Amniotic epithelial cell (primary cell): ENCODE measurements around the gene CCDC68.

Source experiments
- DNase-seq: peaks from one replicate; pipeline ENCODE4 v3.0.0-alpha.2; 2010; ENCODE audit warnings: low read depth

The CCDC68 gene

DNA sequence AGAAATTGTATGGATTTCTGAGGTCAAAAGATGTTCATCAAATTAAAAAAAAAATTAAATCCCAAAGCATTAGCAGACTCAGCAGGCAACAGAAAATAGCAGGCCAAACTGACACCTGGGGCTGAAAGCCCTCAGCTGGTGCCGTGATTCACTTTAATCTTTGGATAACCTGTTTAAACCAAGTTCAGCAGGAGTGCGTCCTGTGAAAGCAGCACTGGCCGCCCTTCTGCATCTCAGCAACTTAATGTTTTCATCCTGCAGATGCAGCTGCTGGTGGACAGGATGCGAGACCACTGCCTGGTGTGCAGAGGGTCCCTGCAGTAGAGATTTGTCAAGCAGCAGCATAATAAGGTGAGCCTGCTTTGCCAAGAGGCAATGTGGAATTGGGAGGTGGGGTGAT, 41.2 kb downstream of the CCDC68 start:
- DNase-seq = no peak

DNA sequence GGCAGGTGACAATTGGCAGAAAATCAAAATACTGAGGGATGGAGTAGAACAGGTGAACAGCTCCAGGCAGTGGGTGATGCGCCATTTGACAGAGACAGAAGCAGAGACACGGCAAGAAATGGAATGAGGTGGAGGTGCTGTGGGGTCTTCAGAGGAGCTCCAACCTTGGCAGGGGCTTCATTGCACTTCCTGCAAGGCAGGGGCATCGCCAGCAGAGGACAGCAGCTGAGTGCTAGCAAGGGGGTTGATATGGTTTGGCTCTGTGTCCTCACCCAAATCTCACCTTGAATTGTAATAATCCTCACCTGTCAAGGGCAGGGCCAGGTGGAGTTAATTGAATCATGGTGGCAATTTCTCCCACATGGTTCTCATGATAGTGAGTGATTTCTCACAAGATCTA, 42.8 kb downstream of the CCDC68 start:
- no peak for DNase-seq

DNA sequence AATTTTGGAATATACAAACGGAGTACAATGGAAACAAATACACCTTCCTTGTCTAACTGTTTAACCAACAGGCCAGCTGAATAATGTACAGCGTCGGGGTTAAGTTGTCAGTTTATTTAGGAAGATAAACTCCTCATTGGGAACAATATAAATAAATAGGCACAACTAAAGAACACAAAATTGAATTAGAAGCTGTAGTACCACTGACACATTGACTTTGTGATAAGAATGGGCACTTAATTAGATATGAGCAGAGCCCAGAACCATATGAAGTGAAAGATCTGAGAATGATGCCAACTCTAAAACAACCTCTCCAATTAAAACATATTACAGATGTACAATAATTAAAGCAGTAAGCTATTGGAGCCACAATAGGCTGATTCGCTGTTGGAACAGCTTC, 44.4 kb downstream of the CCDC68 start:
- DNase-seq = no peak

DNA sequence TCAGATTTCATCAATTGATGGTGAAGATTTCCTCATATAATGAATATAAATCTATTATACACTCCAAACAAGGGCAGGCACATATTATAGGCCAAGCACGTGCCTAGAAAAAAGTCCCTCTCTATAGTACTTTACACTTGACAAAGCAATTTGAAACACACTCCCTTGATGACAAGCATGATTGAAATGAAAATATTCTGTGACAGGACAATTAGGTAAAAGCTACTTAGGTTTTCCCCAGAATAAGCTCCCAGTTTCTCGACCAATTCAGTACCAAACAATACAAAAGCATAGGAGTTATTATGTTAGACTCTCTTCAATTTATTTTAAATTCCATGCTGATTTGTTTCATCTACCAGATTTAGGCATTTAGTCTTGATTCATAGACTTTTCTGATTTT, 47.7 kb downstream of the CCDC68 start:
- no peak for DNase-seq

DNA sequence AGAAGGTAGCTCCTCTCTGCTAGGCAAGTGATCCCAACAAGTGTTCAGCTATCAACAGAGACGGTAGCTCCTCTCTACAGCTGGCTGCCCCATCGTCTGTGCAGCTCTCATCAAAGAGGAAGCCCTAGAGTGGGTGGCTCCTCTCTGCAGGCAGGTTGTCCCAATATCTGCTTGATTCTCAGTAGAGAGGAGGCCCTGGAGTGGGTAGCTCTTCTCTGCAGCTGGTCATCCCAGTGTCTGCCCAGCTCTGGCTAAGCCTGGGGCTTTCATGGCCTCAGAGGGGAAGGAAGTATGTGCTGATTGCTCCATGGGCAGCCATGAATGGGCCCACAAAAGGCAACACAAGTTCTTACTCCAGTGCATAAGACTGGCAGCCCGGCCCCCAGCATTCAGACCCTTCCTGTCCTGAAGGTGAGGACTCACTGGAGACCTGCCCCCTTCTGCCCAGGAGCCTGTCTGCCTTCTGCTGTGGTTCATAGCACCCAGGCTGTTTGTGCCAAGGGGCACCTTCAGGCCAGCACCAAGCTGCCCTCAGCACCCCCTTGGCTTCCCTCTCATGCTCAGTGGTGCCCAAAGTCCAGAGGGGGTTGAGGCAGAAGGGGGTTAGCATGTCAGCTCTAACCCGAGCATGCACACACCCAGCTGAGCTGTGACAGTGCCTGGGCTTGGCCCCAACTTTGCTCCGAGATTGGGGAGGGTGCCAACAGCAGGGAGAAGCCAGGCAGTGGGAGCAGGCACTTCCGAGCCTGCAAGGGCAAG, 48.9 kb downstream of the CCDC68 start:
- DNase-seq = no peak

DNA sequence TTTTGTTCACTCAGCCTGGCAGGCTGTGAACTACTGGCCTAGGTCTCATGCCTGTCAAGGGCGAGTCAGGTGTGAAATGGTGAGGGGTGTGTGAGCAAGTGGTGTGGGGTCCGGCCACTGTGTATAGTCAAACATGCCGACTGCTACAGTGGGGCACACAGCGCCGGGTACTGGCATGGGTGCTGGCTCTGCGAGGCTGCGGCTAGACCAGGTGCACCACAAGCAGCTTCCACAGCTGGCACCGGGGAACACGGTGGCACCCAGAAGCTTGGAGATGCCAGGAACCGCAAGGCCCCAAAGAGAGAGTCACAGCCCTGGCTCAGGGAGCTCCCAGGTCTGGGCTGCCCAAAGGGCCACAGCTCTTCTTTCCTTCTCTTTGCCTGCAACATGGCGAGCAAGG, 49.7 kb downstream of the CCDC68 start:
- no peak for DNase-seq

DNA sequence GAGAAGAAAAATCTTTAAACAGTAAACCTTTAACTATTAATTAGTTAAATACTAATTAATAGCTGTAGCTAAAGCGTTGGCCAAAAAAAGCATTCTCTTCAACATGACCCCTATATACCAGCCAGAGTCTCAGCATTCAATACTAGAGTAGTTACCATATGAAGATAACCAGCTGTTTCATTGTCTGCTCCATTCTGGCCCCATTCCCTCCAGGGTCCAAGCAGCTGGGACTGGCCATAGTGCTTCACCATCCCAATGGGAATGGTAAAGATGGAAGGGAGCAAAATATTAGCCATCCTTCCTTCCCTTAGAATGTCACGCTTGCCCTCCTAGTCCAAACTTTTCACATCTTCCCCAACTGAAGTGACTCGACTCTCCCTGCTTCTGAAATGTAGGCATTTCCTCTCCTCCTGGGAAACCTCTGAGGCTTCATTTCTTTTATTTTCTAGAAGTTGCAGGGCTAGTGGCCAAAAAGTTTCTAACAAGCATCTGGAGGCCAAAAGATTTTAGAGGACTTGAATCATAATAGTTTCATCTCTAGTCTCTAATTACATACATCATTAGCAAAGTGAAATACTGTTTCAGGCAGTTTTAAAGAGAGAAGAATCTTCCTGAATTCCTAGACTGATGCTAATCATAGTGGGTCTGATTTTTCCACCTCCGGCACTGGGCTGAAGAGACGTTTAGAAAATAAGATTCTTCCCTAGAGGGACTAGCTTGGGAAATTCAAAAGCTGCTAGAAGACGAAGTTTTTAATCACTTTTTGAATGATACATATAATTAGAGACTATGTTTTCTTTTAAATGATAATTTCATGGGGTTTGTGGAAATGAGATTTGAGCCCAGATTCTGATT, 52.7 kb downstream of the CCDC68 start:
- DNase-seq = no peak

DNA sequence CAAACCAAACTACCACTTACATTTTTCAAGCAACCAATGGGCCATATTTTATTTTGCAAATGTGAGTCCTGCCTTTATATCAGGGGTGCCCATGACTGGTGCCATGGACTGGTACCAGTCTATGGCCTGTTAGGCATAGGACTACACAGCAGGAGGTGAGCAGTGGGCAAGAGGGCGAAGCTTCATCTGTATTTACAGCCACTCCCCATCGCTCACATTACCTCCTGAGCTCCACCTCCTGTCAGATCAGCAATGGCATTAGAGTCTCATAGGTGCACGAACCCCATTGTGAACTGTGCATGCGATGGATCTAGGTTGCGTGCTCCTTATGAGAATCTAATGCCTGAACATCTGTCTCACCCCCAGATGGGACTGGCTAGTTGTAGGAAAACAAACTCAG, 53.6 kb downstream of the CCDC68 start:
- no peak for DNase-seq

DNA sequence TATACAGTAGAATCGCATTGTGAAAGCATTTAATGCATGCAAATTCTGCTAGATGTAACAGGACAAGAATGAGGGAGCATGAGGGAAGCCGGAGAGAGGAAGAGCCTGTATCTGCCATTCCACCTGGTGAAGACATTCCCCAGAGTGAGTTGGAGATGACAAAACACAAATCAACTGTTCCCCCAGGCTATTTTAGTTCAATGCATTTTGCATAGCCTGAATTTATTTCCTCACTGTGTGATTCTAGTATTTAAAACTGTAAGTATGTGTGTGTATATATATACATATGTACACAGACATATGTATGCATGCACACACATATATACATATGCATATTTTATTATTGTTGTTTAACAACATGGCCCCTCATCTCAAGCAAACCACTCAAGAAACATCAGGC, 54.7 kb downstream of the CCDC68 start:
- no peak for DNase-seq

DNA sequence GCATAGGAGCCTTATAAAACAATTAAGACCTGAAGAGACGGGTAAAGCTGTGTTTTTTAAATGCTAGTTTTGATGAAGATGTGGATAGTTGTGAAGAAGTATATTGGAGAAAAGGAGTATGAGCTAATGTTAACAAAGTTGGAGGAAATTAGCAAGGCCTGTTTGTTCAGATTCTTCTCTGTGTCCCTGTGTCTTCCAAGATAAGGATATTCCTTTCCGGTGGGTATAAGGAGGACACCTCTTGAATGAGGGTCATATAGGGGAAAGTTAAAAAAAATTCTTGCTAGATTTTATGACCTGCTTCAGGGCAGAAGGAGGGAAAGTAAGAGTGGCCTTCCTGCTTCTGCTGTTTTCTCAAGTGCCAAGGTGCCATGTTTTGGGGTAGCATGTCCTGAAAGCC, 59.0 kb downstream of the CCDC68 start:
- no peak for DNase-seq

DNA sequence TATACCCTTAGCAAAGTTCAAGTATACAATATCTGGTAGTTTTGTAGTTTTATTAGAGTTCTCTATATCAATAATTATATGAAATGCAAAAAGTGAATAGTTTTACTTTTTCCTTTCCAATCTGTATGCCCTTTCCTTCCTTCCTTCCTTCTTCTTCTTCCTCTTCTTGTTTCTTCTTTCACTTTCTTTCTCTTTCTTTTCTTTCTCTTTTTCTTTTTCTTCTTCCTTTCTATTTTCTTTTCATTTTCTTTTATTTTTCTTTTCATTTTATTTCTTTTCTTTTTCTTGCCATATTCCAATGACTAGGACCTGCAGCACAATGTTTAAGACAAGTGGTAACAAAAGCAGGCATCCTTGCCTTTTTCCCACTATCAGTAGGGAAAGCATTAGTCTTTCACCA, 59.8 kb downstream of the CCDC68 start:
- no peak for DNase-seq

DNA sequence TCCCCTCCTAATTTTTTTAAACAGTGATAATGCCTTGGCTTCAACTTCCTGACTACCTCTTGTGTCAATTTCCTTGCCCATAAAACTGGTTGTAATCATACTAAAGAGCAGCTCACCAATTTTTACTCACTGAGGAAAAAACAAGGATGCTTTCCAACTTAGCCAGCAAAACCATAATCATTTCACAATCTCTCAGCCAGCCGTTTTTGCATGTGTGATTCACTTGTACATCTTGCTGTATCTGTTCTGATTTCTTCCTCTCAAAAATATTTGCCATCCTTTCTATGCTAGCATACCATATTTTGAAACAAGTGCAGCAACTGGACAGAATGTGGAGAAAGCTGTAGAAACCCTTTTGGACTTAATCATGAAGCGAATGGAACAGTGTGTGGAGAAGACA, 70.3 kb downstream of the CCDC68 start:
- peak; percentile 92 for DNase-seq

DNA sequence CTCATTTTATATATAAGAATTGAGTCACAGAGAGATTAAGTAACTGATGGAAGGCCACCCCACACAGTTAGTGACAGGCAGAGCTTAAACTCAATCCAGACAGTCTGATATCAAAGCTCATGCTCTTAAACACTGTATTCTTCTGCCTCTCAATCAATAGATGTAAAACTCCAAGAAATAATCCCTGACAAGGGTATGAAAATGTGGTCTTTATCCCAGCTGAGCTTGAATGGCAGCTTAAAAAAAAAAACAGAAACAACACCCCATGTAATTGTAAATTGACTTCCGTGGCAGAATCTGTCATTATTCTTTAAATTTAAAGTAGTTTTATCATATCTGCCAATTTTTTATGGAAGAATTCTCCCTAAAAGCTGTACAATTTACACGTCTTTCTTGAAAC, 70.9 kb downstream of the CCDC68 start:
- no peak for DNase-seq

DNA sequence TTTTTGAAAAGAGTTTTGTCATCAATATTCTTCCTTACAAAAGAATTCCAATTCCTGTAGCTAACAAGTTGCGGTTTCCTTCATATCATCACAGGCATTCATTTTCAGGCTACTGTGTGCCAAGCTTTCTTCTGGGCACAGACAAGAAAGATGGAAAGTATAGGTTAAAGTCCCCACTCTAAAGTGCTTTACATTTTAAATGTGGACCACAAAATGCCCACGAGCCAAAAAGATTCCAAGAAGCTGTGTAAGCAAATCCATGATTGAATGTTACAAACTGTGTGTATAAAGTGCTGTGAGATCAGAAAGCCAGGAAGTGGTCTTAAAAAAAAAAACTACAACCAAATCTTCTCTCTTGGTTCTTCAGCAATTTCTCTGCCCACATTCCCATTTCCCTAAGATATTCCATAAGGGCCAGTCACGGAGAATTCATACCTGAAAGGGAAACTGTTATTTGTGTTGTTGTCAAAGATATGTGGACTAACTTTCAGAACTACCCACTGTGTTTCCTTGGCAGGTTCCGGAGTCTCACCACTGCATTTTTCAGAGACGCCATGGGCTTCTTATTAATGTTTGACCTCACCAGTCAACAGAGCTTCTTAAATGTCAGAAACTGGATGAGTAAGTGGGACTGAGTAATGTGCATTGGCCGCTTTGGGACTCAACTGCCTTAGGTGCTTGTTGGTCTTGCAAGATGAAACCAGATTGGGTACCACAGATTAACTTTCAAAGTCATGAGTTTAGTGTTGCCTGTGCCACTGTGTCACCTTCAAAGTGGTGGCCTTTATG, 75.3 kb downstream of the CCDC68 start:
- DNase-seq = peak; percentile 11

DNA sequence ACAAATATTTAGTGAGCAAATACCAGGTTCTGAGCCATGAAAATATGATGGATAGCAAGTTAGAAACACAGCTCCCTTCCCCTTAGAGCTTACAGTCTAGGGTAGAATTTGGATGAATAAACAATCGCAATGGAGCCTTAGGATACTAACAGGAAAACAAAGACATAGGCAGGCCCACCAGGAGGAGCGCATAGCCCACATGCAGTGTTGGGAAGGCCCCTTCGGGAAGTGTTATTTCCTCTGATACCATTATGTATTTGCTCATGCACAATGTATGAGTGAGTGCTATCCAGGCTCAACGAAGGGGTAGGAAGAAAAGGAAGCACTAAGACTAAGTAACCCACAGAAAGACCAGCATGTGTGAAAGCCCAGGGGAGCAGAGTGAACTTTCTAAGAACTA, 76.9 kb downstream of the CCDC68 start:
- DNase-seq = no peak

DNA sequence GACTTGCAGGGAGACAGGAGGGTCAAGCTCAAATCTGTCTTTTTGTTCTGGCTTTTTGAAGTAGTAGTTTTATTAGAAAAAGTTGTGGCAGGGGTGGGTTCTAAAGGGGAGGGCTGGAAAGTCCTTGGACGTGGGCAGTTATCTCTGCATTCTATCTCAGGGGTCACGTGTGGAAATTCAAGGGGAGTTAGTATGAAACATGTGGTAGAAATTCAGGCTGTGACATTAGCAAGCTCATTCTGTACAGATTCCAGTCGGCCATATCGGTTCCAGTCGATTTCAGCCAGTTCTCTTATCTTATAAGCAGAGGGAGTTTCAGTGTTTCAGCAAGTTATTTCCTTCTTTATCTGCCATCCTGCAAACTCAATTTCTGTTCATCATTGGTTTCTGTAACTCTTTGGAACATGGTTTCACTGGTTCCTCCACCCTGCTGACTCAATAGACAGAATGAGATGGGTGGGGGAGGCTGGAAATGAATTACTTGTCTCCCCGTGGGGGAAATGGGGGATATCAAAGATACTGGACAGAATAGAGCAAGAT, 78.0 kb downstream of the CCDC68 start:
- DNase-seq = no peak

DNA sequence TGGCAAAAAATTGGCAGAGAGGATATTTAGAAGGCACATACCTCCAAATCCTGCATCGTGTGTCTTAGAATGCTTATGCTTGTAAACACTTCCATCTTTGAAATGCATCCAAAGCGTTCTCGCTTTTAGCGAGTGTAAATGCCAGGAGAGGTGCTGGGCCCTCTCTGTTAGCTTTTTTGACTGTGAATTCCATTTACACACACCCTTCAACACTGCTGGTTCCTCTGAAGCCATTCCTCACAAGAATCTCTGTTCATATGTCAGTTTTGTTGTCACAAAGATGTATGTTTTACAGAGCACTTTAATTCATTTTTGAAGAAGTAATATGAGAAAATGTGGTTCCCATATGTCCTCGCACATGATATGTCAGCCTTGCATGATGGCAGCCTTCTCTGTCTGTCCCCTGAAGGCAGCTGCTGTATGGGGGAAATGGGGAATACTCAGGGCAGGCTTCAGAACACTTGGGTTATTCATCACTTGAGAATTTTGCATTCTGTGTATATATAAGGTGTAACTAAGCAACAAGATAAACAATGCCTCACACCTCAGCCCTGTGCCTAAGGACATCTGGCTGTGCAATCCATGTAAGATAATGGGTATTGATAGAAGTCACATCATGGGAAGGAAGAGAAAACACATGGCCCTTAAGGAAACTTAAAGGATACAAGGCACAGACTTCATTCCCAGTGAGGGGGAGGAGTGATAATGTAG, 78.7 kb downstream of the CCDC68 start:
- peak; percentile 71 for DNase-seq

DNA sequence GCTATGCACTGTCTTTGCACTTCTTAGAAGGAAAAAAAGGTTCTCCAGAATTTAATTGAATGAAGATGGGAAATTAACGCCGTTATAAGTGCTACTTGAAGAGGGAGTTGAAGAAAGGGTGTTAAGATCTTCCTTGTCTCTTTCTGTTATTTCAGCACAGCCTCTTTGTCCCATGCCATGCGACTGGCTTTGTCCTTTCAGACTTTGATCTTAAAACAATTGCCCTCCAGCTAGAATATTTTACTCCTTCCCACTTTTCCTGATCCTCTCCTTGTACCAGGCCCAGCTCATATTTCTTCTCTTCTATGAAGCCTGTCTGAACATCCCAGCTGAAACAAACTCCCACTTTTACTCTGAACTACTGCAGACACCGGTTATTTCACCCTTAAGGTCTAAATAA, 79.6 kb downstream of the CCDC68 start:
- DNase-seq = no peak

DNA sequence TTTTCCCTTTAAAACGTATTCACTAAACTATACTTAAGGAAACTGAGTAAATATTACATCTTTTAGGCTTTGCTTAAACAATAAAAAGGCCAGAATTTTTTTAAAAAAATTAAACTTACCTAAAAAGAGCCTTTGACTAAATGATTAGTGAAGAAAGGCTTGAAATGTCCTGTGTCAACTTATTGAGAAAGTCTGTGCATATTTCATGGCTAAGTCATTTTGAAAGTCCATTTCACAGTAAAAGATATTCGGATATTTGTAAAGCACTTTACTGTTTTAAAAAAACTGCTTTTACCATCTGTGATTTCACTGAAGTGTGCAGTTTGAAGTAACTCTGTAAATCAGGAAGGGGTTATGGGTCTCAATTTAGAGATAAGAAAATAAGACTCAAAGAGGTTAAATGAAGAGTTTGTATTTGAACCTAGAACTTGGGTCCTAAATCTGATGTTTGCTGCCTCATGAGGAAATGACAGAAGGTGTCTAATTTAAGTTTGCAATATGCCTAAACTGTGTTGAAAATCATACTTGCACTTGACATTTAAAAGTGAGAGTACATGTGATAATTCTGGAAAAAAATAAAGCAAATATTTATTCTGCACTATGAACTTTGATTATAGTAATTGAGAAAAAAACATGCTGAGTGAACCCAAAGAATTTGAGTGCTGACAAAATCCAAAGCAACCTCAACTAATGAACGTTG, 80.5 kb downstream of the CCDC68 start:
- no peak for DNase-seq

DNA sequence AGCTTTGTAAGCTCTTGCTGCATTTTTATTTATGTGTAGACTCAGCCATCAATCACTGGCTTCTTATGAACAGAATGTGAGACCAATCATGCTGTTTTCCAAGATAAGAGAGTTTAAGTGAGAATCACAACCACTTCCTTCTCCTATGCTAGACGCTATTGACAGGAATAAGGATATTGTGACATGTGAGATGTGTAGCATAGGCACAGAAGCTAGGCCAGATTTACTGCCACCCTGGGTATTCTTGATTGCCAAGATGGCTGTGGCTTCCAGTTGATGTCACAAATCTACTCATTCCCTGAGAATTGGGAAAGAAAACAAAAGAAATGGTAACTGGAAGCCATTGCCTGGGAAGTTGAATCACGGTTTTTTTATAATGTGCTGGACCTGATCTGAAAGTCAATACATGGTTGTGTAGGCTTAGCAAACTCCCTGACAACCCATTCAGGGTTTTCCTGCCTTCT, 81.1 kb downstream of the CCDC68 start:
- DNase-seq = peak; percentile 87

DNA sequence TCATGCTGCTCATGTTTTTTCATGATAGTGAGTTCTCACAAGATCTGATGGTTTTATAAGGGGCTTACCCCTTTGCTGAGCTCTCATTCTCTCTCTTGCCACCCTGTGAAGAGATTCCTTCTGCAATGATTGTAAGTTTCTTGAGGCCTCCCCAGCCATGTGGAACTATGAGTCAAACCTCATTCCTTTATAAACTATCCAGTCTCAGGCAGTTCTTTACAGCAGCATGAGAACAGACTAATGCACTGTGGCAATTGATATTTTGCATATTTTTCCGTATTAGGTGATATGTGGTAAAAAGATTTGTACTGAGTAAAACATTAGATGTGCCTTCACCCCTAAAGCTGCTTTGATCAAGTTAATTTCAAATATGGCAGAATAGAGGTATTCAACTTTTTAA, 82.2 kb downstream of the CCDC68 start:
- DNase-seq = peak; percentile 65
